Stomach (tissue), 9 donors: ENCODE results near the gene NXPH3. TPM values are rescaled to one million over a fixed set of nuclear protein-coding genes. Genes with fewer than 3 reads are reported as not detected.

ENCODE experiments used
- DNase-seq, 2 donors: peaks; one replicate each; pipeline versions ENCODE4 v3.0.0 to v3.0.0-alpha.2; 2013 to 2019
- H3K27ac ChIP-seq, 5 donors: fragments of 200-600 bp in 4 of 5; sonication (generic) in 4 of 5; one replicate each; pipeline ENCODE4 v1.5.1; 2013 to 2019; ENCODE audit warnings: mild to moderate bottlenecking in 1 of 5, moderate library complexity in 1 of 5
- H3K27me3 ChIP-seq, 3 donors: fragments of 200-600 bp; sonication (generic); one replicate each; pipeline ENCODE4 v1.5.1; 2017 to 2019; ENCODE audit warnings: mixed run types in 1 of 3
- H3K36me3 ChIP-seq, 4 donors: fragments of 200-600 bp; sonication (generic); 1 replicate in 3 of 4; 2 replicates in 1 of 4; pipeline ENCODE4 v1.5.1; 2016 to 2019
- H3K4me1 ChIP-seq, 4 donors: fragments of 200-600 bp; sonication (generic); one replicate each; pipeline ENCODE4 v1.5.1; 2016 to 2019
- H3K4me3 ChIP-seq, 4 donors: fragments of 200-600 bp; sonication (generic) in 3 of 4; one replicate each; pipeline ENCODE4 v1.5.1; 2016 to 2019; ENCODE audit warnings: mild to moderate bottlenecking in 1 of 4
- H3K9me3 ChIP-seq, 4 donors: fragments of 200-600 bp; sonication (generic); one replicate each; pipeline ENCODE4 v1.5.1; 2016 to 2019
- EP300 ChIP-seq: sonication (generic); formaldehyde crosslinking; IDR thresholded peaks from one replicate; pipeline ENCODE4 v1.6.1; 2017; ENCODE audit warnings: antibody characterized with exemption
- POLR2A ChIP-seq, 4 donors: fragments of 450-650 bp; IDR thresholded peaks; one replicate each; pipeline ENCODE4 v1.6.1; 2016; ENCODE audit warnings: antibody characterized with exemption in 4 of 4, control low read depth in 2 of 4, mild to moderate bottlenecking in 1 of 4, moderate library complexity in 1 of 4
- POLR2AphosphoS5 ChIP-seq, 3 donors: sonication (generic); formaldehyde crosslinking; IDR thresholded peaks; one replicate each; pipeline ENCODE4 v1.6.1; 2016; ENCODE audit warnings: antibody characterized with exemption in 3 of 3
- WGBS, 5 donors: extraction: QIAGEN DNeasy Blood & Tissue Kit in 3 of 5; methylation state at CpG; one replicate each; pipeline versions ENCODE4 v1.1.5 to v1.1.7; 2013 to 2018; 5-methylcytosine and 5-hydroxymethylcytosine counted together
- intact Hi-C: fragments of 100-400 bp; cut with DNase I; formaldehyde crosslinking; loops from one replicate; pipeline ENCODE4 v1.15.1; 2023; ENCODE audit warnings: low total_unique reads
- polyA plus RNA-seq, 3 donors: library from polyadenylated mRNA; stranded (reverse); fragments of 200-250 nt; gene quantifications; one replicate each; pipeline ENCODE4 v1.2.3, GENCODE V29; 2013
- total RNA-seq, 5 donors: library from RNA; depleted of rRNA; stranded (reverse); fragments of >200 nt; gene quantifications; one replicate each; pipeline versions ENCODE4 v1.1.0 to v1.2.3, GENCODE V29; 2014 to 2016
- TF ChIP-seq, protein P1 (sequence below), 7 experiments: fragments of 450-650 bp in 4 of 7; fragments of 200-600 bp in 3 of 7; sonication (generic) in 3 of 7; IDR thresholded peaks; one replicate each; pipeline ENCODE4 v1.5.1; 2016 to 2019; ENCODE audit warnings: antibody characterized with exemption in 7 of 7, control low read depth in 2 of 7, mild to moderate bottlenecking in 1 of 7
- donor health status: healthy with polysubstance abuse.
- donor health status: Bipolar disorder and iron deficiency.
- donor health status: healthy.

The NXPH3 gene
- total and polyA plus RNA-seq, 8 donors, result 0.50 to 10.7 (median 1.1) TPM; not detected in 2

DNA sequence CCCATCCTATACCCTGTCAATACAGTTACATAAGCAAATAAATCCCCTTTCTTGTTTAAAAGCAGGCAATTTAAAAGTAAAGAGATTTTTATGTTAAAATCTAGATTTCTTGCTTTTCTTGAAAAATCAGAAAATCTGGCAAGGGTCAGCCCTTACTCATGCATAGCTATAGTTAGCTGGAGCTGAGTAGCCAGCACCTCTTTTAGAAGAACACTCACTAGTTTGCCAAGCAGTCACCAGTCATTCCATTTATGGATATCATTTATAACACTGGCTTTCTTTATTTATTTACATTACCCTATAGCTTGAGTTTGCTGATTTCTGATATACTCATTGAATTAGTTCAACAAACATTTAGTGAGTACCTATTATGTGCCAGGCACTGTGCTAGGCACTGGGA lies 45.7 kb downstream of the NXPH3 start:
- DNase-seq, result no peak
- Histone ChIP-seq H3K27me3 (no peaks in the 10 kb centered on the region), H3K36me3 (peaks cover 43 to 74% (median 63%) of the 10 kb centered on the region in 4 donors), H3K4me3 (no peak overlapping the region), H3K9me3 (no peaks in the 10 kb centered on the region), H3K27ac (peak overlapping the region in 1 of 5 donors; percentile 18), H3K4me1 (peaks cover 19 to 58% (median 43%) of the 10 kb centered on the region in 4 donors)
- TF ChIP-seq EP300 (no peak), POLR2AphosphoS5 (IDR thresholded peaks at IDR 0.05) (no peak), POLR2A (IDR thresholded peaks at IDR 0.05) (no peak)
- TF ChIP-seq, protein P1, sequence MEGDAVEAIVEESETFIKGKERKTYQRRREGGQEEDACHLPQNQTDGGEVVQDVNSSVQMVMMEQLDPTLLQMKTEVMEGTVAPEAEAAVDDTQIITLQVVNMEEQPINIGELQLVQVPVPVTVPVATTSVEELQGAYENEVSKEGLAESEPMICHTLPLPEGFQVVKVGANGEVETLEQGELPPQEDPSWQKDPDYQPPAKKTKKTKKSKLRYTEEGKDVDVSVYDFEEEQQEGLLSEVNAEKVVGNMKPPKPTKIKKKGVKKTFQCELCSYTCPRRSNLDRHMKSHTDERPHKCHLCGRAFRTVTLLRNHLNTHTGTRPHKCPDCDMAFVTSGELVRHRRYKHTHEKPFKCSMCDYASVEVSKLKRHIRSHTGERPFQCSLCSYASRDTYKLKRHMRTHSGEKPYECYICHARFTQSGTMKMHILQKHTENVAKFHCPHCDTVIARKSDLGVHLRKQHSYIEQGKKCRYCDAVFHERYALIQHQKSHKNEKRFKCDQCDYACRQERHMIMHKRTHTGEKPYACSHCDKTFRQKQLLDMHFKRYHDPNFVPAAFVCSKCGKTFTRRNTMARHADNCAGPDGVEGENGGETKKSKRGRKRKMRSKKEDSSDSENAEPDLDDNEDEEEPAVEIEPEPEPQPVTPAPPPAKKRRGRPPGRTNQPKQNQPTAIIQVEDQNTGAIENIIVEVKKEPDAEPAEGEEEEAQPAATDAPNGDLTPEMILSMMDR (IDR thresholded peaks at IDR 0.05), result no peak
- intact Hi-C loops, result no loop called here

DNA sequence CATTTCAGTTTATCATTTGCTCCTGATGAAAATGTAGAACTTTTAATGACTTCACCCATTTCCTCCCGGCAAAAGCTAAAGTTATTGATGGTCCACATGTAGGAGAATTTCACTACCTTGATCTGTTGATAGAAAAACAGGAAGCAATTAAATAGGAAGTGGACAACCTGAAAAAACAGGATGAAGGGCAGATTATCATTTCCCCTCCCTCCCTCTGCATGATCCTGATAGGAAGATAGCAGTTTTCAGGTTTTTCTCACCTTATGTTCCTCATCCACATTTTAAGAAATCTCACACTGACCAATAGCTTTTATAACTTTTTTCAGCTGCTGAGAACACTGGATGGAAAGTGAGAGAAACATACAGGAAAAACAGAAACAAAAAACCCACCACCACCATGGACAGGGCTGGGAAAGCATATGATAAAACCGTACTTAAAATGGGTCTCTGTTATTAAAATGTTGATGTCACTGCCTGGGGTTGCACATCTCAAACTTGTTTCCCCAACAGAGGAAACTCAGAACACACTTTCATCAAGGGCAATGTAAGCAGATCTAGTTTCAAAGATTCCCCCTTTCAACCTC lies 46.4 kb downstream of the NXPH3 start:
- Histone ChIP-seq H3K36me3 (peaks cover 43 to 74% (median 61%) of the 10 kb centered on the region in 4 donors), H3K4me1 (peaks cover 12 to 53% (median 39%) of the 10 kb centered on the region in 4 donors), H3K9me3 (no peaks in the 10 kb centered on the region), H3K27ac (peak overlapping the region in 1 of 5 donors; percentile 18), H3K4me3 (no peak overlapping the region), H3K27me3 (no peaks in the 10 kb centered on the region)
- no peak for DNase-seq
- WGBS, 5 donors, result 56 to 74% (median 67%) methylated on average over 2 of the region's 2 CpGs
- intact Hi-C loops, result no loop called here
- TF ChIP-seq POLR2A (IDR thresholded peaks at IDR 0.05), result no peak
- no peak for TF ChIP-seq POLR2AphosphoS5 (IDR thresholded peaks at IDR 0.05)
- TF ChIP-seq, protein P1 (IDR thresholded peaks at IDR 0.05), result no peak
- TF ChIP-seq EP300, result no peak

DNA sequence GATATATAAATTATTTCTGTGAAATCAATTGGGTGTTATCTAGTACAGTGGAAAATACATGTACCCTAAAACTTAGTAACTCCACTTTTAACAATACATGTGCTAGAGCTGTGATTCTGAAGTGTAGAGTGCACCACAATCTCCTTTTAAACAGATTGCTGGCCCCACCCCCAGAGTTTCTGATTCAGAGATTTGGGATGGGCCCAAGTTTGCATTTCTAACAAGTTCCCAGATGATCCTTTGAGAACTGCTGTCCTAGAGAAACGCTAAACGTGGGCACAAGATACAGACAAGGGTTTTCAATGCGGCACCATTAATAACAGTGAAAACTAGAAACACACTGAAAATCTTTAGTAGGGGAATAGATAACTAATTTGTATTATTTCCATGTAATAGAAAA lies 49.2 kb downstream of the NXPH3 start:
- Histone ChIP-seq H3K9me3 (no peaks in the 10 kb centered on the region), H3K27me3 (no peaks in the 10 kb centered on the region), H3K4me1 (peaks cover 6 to 63% (median 46%) of the 10 kb centered on the region in 4 donors), H3K4me3 (no peak overlapping the region), H3K36me3 (peaks cover 22 to 49% (median 37%) of the 10 kb centered on the region in 4 donors), H3K27ac (peak overlapping the region in 2 of 5 donors; percentile 27 to 39)
- intact Hi-C loops, result no loop called here
- DNase-seq, result no peak
- 34 to 77% (median 51%) methylated on average over 3 of the region's 3 CpGs for WGBS, 5 donors
- TF ChIP-seq POLR2AphosphoS5 (IDR thresholded peaks at IDR 0.05) (no peak), EP300 (no peak), POLR2A (IDR thresholded peaks at IDR 0.05) (no peak)
- TF ChIP-seq, protein P1 (IDR thresholded peaks at IDR 0.05), result no peak

DNA sequence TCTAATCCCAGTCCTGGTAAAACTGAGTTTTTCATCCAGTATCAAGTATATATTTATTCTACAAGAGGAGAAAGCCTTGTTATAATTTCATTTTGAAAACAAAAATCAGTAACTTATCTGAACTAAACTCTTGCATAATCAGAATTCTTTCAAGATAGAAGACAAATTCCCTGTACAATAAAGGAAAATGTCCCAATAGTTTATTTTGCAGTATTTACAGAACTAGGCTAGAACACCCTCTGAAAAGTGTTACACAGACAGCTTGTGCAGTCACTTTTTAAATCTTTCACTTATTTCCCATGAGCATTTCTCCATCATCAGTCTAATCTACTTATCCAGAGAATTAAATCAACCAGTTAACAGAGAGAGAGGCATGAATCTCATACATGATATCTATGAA lies 53.8 kb downstream of the NXPH3 start:
- intact Hi-C loops, result no loop called here
- TF ChIP-seq POLR2A (IDR thresholded peaks at IDR 0.05) (no peak), POLR2AphosphoS5 (IDR thresholded peaks at IDR 0.05) (no peak), EP300 (no peak)
- TF ChIP-seq, protein P1 (IDR thresholded peaks at IDR 0.05), result no peak
- peaks cover 0 to 18% (median 5%) of the 10 kb centered on the region in 4 donors for H3K36me3 ChIP-seq
- H3K4me1 ChIP-seq, result peaks cover 22 to 98% (median 76%) of the 10 kb centered on the region in 4 donors
- H3K27ac ChIP-seq, result peak overlapping the region in 2 of 5 donors; percentile 30 to 69
- DNase-seq, result no peak
- no peak overlapping the region for H3K4me3 ChIP-seq
- H3K27me3 ChIP-seq, result no peaks in the 10 kb centered on the region
- no peaks in the 10 kb centered on the region for H3K9me3 ChIP-seq
